ENCODE data around the gene DLX2. TPM values are rescaled to one million over a fixed set of nuclear protein-coding genes. Genes with fewer than 3 reads are reported as not detected.

DLX2 gene
- total RNA-seq, 1 donor from 2014 or later, result not detected

- no peak overlapping the region for H3K27ac Mint-ChIP-seq
These were observed 23.3 kb downstream of the DLX2 start for GRCh38 chr2:172079416-172079815.

GRCh38 chr2:172074254-172074653 is 28.4 kb downstream of the DLX2 start:
- Mint-ChIP-seq H3K27me3 (ENCODE audit: insufficient read depth, low read depth) (peaks cover 18% of the 10 kb centered on the region), H3K9me3 (no peaks in the 10 kb centered on the region), H3K4me3 (no peak overlapping the region), H3K27ac (no peak overlapping the region), H3K4me1 (peaks cover 35% of the 10 kb centered on the region), H3K36me3 (peaks cover 3% of the 10 kb centered on the region)
- Histone ChIP-seq H3F3A (ENCODE audit: low read depth) (peaks cover 4% of the 10 kb centered on the region), H3K36me3 (no peaks in the 10 kb centered on the region), H3K27ac (no peak overlapping the region), H3K27me3 (peaks cover 50% of the 10 kb centered on the region), H3K9me3 (ENCODE audit: low read depth) (no peaks in the 10 kb centered on the region), H3K4me2 (no peak overlapping the region), H3K4me1 (no peaks in the 10 kb centered on the region), H3K79me2 (ENCODE audit: low read depth) (no peaks in the 10 kb centered on the region), H3K4me3 (no peak overlapping the region), H2AFZ (replicated peaks) (no peak overlapping the region), H3K9ac (no peak overlapping the region), H4K20me1 (ENCODE audit: low read depth) (peaks cover 10% of the 10 kb centered on the region)
- no peak for DNase-seq (ENCODE audit: low spot score)
- TF ChIP-seq EZH2 (IDR thresholded peaks at IDR 0.05) (no peak), EZH2phosphoT487 (IDR thresholded peaks at IDR 0.05) (no peak), CTCF (IDR thresholded peaks at IDR 0.05) (no peak)

More at GRCh38 chr2:172079416-172079815, 23.3 kb downstream of the DLX2 start:
- Mint-ChIP-seq H3K4me1 (peaks cover 30% of the 10 kb centered on the region), H3K36me3 (peaks cover 3% of the 10 kb centered on the region), H3K9me3 (peaks cover 3% of the 10 kb centered on the region), H3K4me3 (no peak overlapping the region), H3K27me3 (ENCODE audit: insufficient read depth, low read depth) (peaks cover 65% of the 10 kb centered on the region)
- H3K79me2 ChIP-seq (ENCODE audit: low read depth), result no peaks in the 10 kb centered on the region
- no peaks in the 10 kb centered on the region for H3K36me3 ChIP-seq
- no peak overlapping the region for H2AFZ ChIP-seq (replicated peaks)
- no peak for TF ChIP-seq EZH2phosphoT487 (IDR thresholded peaks at IDR 0.05)
- TF ChIP-seq CTCF (IDR thresholded peaks at IDR 0.05), result no peak
- no peak for TF ChIP-seq EZH2 (IDR thresholded peaks at IDR 0.05)
- H3K4me1 ChIP-seq, result peaks cover 6% of the 10 kb centered on the region
- no peak overlapping the region for H3K27ac ChIP-seq
- peaks cover 17% of the 10 kb centered on the region for H3F3A ChIP-seq (ENCODE audit: low read depth)
- H3K9ac ChIP-seq, result no peak overlapping the region
- H3K9me3 ChIP-seq (ENCODE audit: low read depth), result no peaks in the 10 kb centered on the region
- H3K4me3 ChIP-seq, result no peak overlapping the region
- H3K27me3 ChIP-seq, result peaks cover 100% of the 10 kb centered on the region
- DNase-seq (ENCODE audit: low spot score), result no peak
- peaks cover 60% of the 10 kb centered on the region for H4K20me1 ChIP-seq (ENCODE audit: low read depth)
- H3K4me2 ChIP-seq, result no peak overlapping the region

GRCh38 chr2:172073518-172073917 is 29.2 kb downstream of the DLX2 start:
- Histone ChIP-seq H3K4me3 (no peak overlapping the region), H3K27ac (no peak overlapping the region), H3K9me3 (ENCODE audit: low read depth) (no peaks in the 10 kb centered on the region), H3K9ac (no peak overlapping the region), H3K4me2 (no peak overlapping the region), H2AFZ (replicated peaks) (no peak overlapping the region), H3K27me3 (peaks cover 42% of the 10 kb centered on the region), H4K20me1 (ENCODE audit: low read depth) (peaks cover 5% of the 10 kb centered on the region), H3K79me2 (ENCODE audit: low read depth) (no peaks in the 10 kb centered on the region), H3F3A (ENCODE audit: low read depth) (peaks cover 4% of the 10 kb centered on the region), H3K4me1 (no peaks in the 10 kb centered on the region), H3K36me3 (no peaks in the 10 kb centered on the region)
- Mint-ChIP-seq H3K36me3 (no peaks in the 10 kb centered on the region), H3K27ac (no peak overlapping the region), H3K4me1 (peaks cover 35% of the 10 kb centered on the region), H3K4me3 (no peak overlapping the region), H3K9me3 (no peaks in the 10 kb centered on the region), H3K27me3 (ENCODE audit: insufficient read depth, low read depth) (peaks cover 11% of the 10 kb centered on the region)
- no peak for DNase-seq (ENCODE audit: low spot score)
- TF ChIP-seq EZH2phosphoT487 (IDR thresholded peaks at IDR 0.05) (no peak), CTCF (IDR thresholded peaks at IDR 0.05) (no peak), EZH2 (IDR thresholded peaks at IDR 0.05) (no peak)
